Cardiac muscle cell (in vitro differentiated cells and primary cell): ENCODE results near the gene GNPTAB. TPM values are rescaled to one million over a fixed set of nuclear protein-coding genes. Genes with fewer than 3 reads are reported as not detected.
A peak's percentile ranks its signal among the peaks of the same experiment; 100 is the strongest.

ENCODE experiments used
- DNase-seq, 2 donors: peaks; one replicate each; pipeline versions ENCODE4 v3.0.0 to v3.0.0-alpha.2; 2010 to 2017; ENCODE audit warnings: low read depth in 1 of 2, low spot score in 1 of 2
- H3K27ac ChIP-seq: fragments of 200-600 bp; sonication (generic); 2 replicates; pipeline ENCODE4 v1.5.1; 2016
- H3K27me3 ChIP-seq: fragments of 200-600 bp; sonication (generic); 2 replicates; pipeline ENCODE4 v1.6.0; 2016; ENCODE audit warnings: control low read depth
- H3K36me3 ChIP-seq: fragments of 200-600 bp; sonication (generic); 2 replicates; pipeline ENCODE4 v1.5.1; 2016; ENCODE audit warnings: control low read depth
- H3K4me1 ChIP-seq: fragments of 200-600 bp; sonication (generic); 2 replicates; pipeline ENCODE4 v1.8.1; 2017; ENCODE audit warnings: low read depth, mild to moderate bottlenecking, mixed run types
- H3K4me3 ChIP-seq: fragments of 200-600 bp; sonication (generic); 2 replicates; pipeline ENCODE4 v1.5.1; 2016; ENCODE audit warnings: mild to moderate bottlenecking
- H3K9me3 ChIP-seq: fragments of 200-600 bp; sonication (generic); 2 replicates; pipeline ENCODE4 v1.5.1; 2017; ENCODE audit warnings: low read depth, mild to moderate bottlenecking, control low read depth
- polyA plus RNA-seq: library from polyadenylated mRNA; unstranded; fragments of >200 nt; fragmentation: Nextera tagmentation; extraction: Ambion mirVana; gene quantifications from 2 replicates; pipeline ENCODE4 v1.2.1, GENCODE V29; 2016
- total RNA-seq: library from RNA; depleted of rRNA; stranded (reverse); fragments of >200 nt; gene quantifications from 2 replicates; pipeline ENCODE4 v1.2.3, GENCODE V29; 2016
- TF ChIP-seq, protein P1 (sequence below): IDR thresholded peaks from 2 replicates; pipeline ENCODE4 v1.5.1; 2012; ENCODE audit warnings: low read depth, mild to moderate bottlenecking, low read length

Gene GNPTAB
- total and polyA plus RNA-seq, 2 experiments from 2014 or later = 4.0 to 6.2 TPM

DNA sequence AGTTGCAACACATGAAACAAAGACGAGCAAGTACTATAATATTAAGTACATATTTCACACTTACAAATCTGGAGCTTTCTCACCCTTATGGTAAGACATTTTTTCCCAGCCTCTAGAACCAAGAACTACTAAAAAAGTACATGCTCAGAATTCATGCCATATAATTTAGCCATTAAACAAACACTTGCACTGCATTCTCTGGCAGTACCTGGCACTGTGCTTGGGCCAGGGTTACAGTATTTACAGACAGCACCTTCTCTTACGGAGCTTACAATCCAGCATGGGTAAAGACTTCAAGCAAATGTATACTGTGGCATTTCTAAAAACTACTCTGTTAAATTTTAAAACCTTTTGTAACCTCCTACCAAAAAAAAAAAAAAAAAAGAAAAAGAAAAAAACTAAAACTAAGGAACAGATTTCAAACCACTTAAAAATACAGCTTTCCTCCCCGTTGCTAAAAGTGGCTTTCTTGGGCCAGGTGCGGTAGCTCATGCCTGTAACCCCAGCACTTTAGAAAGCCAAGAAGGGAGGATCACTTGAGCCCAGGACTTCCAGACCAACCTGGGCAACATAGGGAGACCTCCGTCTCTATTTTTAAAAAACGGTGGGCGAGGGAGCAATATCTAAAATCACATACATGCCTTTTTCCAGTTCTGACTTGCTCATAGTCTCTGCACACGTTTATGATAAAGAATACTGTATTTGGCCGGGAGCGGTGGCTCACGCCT lies 956 bp downstream of the GNPTAB start:
- H3K27me3 ChIP-seq = no peaks in the 10 kb centered on the region
- H3K9me3 ChIP-seq = no peaks in the 10 kb centered on the region
- DNase-seq = peak in 1 of 2 donors; percentile 10
- H3K27ac ChIP-seq = no peak overlapping the region
- H3K36me3 ChIP-seq = no peaks in the 10 kb centered on the region
- TF ChIP-seq, protein P1, sequence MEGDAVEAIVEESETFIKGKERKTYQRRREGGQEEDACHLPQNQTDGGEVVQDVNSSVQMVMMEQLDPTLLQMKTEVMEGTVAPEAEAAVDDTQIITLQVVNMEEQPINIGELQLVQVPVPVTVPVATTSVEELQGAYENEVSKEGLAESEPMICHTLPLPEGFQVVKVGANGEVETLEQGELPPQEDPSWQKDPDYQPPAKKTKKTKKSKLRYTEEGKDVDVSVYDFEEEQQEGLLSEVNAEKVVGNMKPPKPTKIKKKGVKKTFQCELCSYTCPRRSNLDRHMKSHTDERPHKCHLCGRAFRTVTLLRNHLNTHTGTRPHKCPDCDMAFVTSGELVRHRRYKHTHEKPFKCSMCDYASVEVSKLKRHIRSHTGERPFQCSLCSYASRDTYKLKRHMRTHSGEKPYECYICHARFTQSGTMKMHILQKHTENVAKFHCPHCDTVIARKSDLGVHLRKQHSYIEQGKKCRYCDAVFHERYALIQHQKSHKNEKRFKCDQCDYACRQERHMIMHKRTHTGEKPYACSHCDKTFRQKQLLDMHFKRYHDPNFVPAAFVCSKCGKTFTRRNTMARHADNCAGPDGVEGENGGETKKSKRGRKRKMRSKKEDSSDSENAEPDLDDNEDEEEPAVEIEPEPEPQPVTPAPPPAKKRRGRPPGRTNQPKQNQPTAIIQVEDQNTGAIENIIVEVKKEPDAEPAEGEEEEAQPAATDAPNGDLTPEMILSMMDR = no peak
- H3K4me1 ChIP-seq = no peaks in the 10 kb centered on the region
- H3K4me3 ChIP-seq = peak overlapping the region; percentile 85

DNA sequence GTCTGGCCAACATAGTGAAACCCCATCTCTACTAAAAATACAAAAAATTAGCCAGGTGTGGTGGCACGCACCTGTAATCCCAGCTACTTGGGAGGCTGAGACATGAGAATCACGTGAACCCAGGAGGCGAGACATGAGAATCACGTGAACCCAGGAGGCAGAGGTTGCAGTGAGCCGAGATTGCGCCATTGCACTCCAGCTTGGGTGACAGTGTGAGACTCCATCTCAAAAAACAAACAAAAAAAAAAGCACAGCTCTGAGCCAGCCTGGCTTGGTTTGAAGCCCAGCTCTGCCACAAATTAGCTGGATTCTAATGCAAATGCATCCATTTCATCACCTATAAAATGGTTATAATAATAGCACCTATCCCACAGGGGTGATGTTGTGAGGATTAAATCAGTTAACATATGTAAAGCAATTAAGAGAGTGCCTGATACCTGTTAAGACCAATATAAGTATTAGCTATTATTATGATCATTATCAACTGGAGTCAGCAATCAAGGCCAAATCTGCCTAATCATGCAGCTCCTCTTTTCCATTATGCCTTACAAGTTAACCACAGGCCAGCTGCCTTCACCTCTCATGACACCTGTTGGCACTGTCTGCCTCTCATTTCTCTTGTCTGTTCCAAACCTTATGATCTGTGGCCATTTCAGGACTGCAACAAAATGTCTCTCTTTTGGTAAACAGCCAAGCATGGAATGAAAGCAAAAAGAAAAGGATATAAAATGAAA lies 2.1 kb downstream of the GNPTAB start:
- H3K27ac ChIP-seq = no peak overlapping the region
- no peak overlapping the region for H3K4me3 ChIP-seq

DNA sequence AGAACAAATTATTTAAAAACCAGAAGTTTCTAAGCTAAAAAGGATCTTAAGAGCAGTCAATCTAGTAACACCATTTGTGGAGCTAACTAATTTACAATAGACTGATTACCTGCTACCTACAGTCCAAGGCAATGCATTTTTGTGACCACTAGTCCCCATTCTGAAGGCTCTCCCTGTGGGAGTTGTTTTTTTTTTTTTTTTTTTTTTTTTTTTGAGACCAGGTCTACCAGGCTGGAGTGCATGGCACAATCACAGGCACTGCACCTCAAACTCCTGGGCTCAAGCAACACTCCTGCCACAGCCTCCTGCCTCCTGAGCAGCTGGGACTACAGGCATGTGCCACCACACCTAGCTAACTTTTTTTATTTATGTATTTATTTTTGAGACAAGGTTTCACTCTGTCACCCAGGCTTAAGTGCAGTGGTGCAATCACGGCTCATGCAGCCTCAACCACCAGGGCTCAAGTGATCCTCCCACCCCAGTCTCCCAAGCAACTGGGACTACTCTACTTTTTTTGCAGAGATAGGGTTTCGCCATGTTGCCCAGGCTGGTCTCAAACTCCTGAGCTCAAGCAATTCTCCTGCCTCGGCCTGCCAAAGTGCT lies 3.9 kb downstream of the GNPTAB start:
- H3K9me3 ChIP-seq = no peaks in the 10 kb centered on the region
- no peaks in the 10 kb centered on the region for H3K36me3 ChIP-seq
- no peaks in the 10 kb centered on the region for H3K4me1 ChIP-seq
- DNase-seq = no peak
- TF ChIP-seq, protein P1 = no peak
- no peak overlapping the region for H3K27ac ChIP-seq
- H3K27me3 ChIP-seq = no peaks in the 10 kb centered on the region
- H3K4me3 ChIP-seq = no peak overlapping the region

More for the DNA sequence above, 2.1 kb downstream of the GNPTAB start:
- TF ChIP-seq, protein P1 = no peak
- no peaks in the 10 kb centered on the region for H3K27me3 ChIP-seq
- DNase-seq = no peak
- H3K9me3 ChIP-seq = no peaks in the 10 kb centered on the region
- H3K4me1 ChIP-seq = no peaks in the 10 kb centered on the region
- H3K36me3 ChIP-seq = no peaks in the 10 kb centered on the region

DNA sequence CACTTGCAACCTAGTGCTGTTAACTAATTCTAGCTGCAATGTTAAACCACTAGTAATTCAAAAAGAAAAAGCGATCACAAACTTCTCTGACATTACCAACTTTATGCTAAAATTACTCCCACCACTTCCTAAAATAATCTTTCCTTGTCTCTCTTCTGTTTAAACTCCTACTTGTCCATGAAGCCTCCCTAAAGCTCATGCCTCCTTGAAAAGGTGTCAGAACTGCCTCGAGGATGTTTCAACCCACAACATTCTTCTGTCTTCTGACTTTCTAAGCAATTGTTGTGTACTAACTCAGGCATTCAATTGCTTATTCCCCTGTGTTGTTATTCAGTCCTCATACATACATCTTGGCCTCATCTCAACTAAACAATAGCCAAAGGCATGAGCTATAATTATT lies 5.9 kb downstream of the GNPTAB start:
- no peaks in the 10 kb centered on the region for H3K9me3 ChIP-seq
- no peak for DNase-seq
- H3K4me1 ChIP-seq = no peaks in the 10 kb centered on the region
- no peak overlapping the region for H3K4me3 ChIP-seq
- H3K27me3 ChIP-seq = no peaks in the 10 kb centered on the region
- H3K36me3 ChIP-seq = no peaks in the 10 kb centered on the region
- no peak overlapping the region for H3K27ac ChIP-seq
- TF ChIP-seq, protein P1 = no peak

DNA sequence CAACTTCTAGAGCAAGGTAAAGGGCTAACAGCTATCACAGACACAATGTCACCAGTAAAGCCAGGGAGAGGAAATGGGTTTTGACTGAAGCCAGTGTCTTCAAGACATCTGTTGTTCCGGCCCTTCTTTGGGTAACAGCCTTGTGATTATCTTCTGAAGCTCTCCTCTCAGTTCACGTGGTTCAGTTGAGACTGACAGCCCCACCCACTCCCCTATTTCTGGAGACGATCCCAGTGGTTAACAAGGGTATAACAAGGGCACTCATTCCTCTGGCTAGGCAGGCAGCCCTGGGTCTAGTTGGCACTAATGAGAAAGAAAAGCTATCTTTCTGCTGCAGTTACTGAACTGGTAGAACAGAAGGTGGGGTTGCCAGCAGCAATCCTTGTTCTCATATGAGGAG lies 6.9 kb downstream of the GNPTAB start:
- Histone ChIP-seq H3K4me3 (no peak overlapping the region), H3K4me1 (no peaks in the 10 kb centered on the region), H3K9me3 (no peaks in the 10 kb centered on the region), H3K36me3 (no peaks in the 10 kb centered on the region), H3K27me3 (no peaks in the 10 kb centered on the region), H3K27ac (no peak overlapping the region)
- TF ChIP-seq, protein P1 = peak; percentile 12
- peak; percentile 44 to 50 for DNase-seq
